ENCODE results near the gene F2. TPM values are rescaled to one million over a fixed set of nuclear protein-coding genes. Genes with fewer than 3 reads are reported as not detected.
A peak's percentile ranks its signal among the peaks of the same experiment; 100 is the strongest.

F2 gene
- total and polyA plus RNA-seq, 7 experiments from 2014 or later, result 0.15 TPM; not detected in 6

- Histone ChIP-seq H3K9me3 (ENCODE audit: control insufficient read depth in 2 of 3, low read length in 3 of 3) (no peaks in the 10 kb centered on the region), H3K27me3 (ENCODE audit: control insufficient read depth in 2 of 2, insufficient read depth in 2 of 2, low read length in 2 of 2) (no peaks in the 10 kb centered on the region), H3K36me3 (ENCODE audit: control insufficient read depth in 2 of 3, insufficient read depth in 3 of 3, low read length in 3 of 3) (peaks cover 6 to 60% (median 10%) of the 10 kb centered on the region in 3 experiments), H3K27ac (ENCODE audit: low read depth, low read length) (no peak overlapping the region), H3K4me3 (ENCODE audit: low read length) (no peak overlapping the region), H3K4me1 (ENCODE audit: control insufficient read depth in 2 of 2, insufficient read depth in 2 of 2, low read length in 2 of 2) (peaks cover 0 to 16% of the 10 kb centered on the region in 2 donors)
- Mint-ChIP-seq H3K9me3 (no peaks in the 10 kb centered on the region), H3K4me1 (peaks cover 10 to 28% (median 19%) of the 10 kb centered on the region in 7 donors), H3K36me3 (peaks cover 0 to 42% (median 10%) of the 10 kb centered on the region in 5 donors), H3K27me3 (no peaks in the 10 kb centered on the region), H3K27ac (peak overlapping the region in 1 of 9 donors; percentile 43), H3K4me3 (no peak overlapping the region)
- intact Hi-C loops (cut with micrococcal nuclease), result no loop called here
- DNase-seq (no peak), ATAC-seq (no peak)
- POLR2A ChIA-PET, result no interaction called here
- CTCF ChIA-PET, result no interaction called here
These were observed 38.2 kb upstream of the F2 start for GRCh38 chr11:46680815-46681214.

GRCh38 chr11:46681814-46682213 lies 37.2 kb upstream of the F2 start:
- peak overlapping the region in 2 of 9 donors; percentile 52 to 62 for H3K27ac Mint-ChIP-seq
- no peak overlapping the region for H3K4me3 ChIP-seq (ENCODE audit: low read length)
- intact Hi-C loops (cut with micrococcal nuclease), result no loop called here
- ChIA-PET CTCF (no interaction called here), POLR2A (interaction anchor here (0.7 kb wide), 1 partner anchor 14 kb away, joined by 3 read pairs; no protein-coding TSS in a partner anchor)
- no peaks in the 10 kb centered on the region for H3K9me3 ChIP-seq (ENCODE audit: control insufficient read depth in 2 of 3, low read length in 3 of 3)
- H3K4me3 Mint-ChIP-seq, result no peak overlapping the region
- ATAC-seq, result no peak
- no peaks in the 10 kb centered on the region for H3K27me3 Mint-ChIP-seq
- no peaks in the 10 kb centered on the region for H3K27me3 ChIP-seq (ENCODE audit: control insufficient read depth in 2 of 2, insufficient read depth in 2 of 2, low read length in 2 of 2)
- peaks cover 6 to 70% (median 13%) of the 10 kb centered on the region in 3 experiments for H3K36me3 ChIP-seq (ENCODE audit: control insufficient read depth in 2 of 3, insufficient read depth in 3 of 3, low read length in 3 of 3)
- peaks cover 0 to 6% of the 10 kb centered on the region in 2 donors for H3K4me1 ChIP-seq (ENCODE audit: control insufficient read depth in 2 of 2, insufficient read depth in 2 of 2, low read length in 2 of 2)
- peaks cover 5 to 19% (median 12%) of the 10 kb centered on the region in 7 donors for H3K4me1 Mint-ChIP-seq
- H3K9me3 Mint-ChIP-seq, result no peaks in the 10 kb centered on the region
- H3K36me3 Mint-ChIP-seq, result peaks cover 0 to 40% (median 8%) of the 10 kb centered on the region in 5 donors
- DNase-seq, result no peak
- no peak overlapping the region for H3K27ac ChIP-seq (ENCODE audit: low read depth, low read length)

- peaks cover 2 to 43% (median 9%) of the 10 kb centered on the region in 5 donors for H3K36me3 Mint-ChIP-seq
- H3K4me1 Mint-ChIP-seq, result peaks cover 3 to 14% (median 9%) of the 10 kb centered on the region in 7 donors
- ChIA-PET CTCF (interaction anchor here (0.6 to 1.2 kb wide), 4 partner anchors 12 to 891 kb away, joined by 3 to 6 read pairs (median 4); no protein-coding TSS in a partner anchor), POLR2A (interaction anchor here (0.6 to 1.3 kb wide), 5 partner anchors 8 to 15 kb away, joined by 3 to 6 read pairs (median 3); no protein-coding TSS in a partner anchor)
- no peaks in the 10 kb centered on the region for H3K9me3 ChIP-seq (ENCODE audit: control insufficient read depth in 2 of 3, low read length in 3 of 3)
- H3K27me3 ChIP-seq (ENCODE audit: control insufficient read depth in 2 of 2, insufficient read depth in 2 of 2, low read length in 2 of 2), result no peaks in the 10 kb centered on the region
- H3K4me1 ChIP-seq (ENCODE audit: control insufficient read depth in 2 of 2, insufficient read depth in 2 of 2, low read length in 2 of 2), result no peaks in the 10 kb centered on the region
- no peak overlapping the region for H3K4me3 Mint-ChIP-seq
- ATAC-seq (no peak), DNase-seq (no peak)
- intact Hi-C loops (cut with micrococcal nuclease), result no loop called here
- no peak overlapping the region for H3K4me3 ChIP-seq (ENCODE audit: low read length)
- peaks cover 19 to 80% (median 20%) of the 10 kb centered on the region in 3 experiments for H3K36me3 ChIP-seq (ENCODE audit: control insufficient read depth in 2 of 3, insufficient read depth in 3 of 3, low read length in 3 of 3)
- no peaks in the 10 kb centered on the region for H3K27me3 Mint-ChIP-seq
- peaks cover 0 to 2% (median 0%) of the 10 kb centered on the region in 11 donors for H3K9me3 Mint-ChIP-seq
- H3K27ac ChIP-seq (ENCODE audit: low read depth, low read length), result no peak overlapping the region
- H3K27ac Mint-ChIP-seq, result peak overlapping the region in 2 of 9 donors; percentile 48 to 64
These were observed 36.0 kb upstream of the F2 start for GRCh38 chr11:46682773-46683752.

GRCh38 chr11:46684367-46684766 lies 34.6 kb upstream of the F2 start:
- no peak overlapping the region for H3K4me3 Mint-ChIP-seq
- POLR2A ChIA-PET, result interaction anchor here (0.6 to 1.3 kb wide), 2 partner anchors 13 kb away, joined by 3 to 6 read pairs; no protein-coding TSS in a partner anchor
- H3K4me1 Mint-ChIP-seq, result peaks cover 5 to 14% (median 7%) of the 10 kb centered on the region in 7 donors
- Histone ChIP-seq H3K4me1 (ENCODE audit: control insufficient read depth in 2 of 2, insufficient read depth in 2 of 2, low read length in 2 of 2) (no peaks in the 10 kb centered on the region), H3K36me3 (ENCODE audit: control insufficient read depth in 2 of 3, insufficient read depth in 3 of 3, low read length in 3 of 3) (peaks cover 20 to 77% (median 22%) of the 10 kb centered on the region in 3 experiments), H3K9me3 (ENCODE audit: control insufficient read depth in 2 of 3, low read length in 3 of 3) (no peaks in the 10 kb centered on the region), H3K27me3 (ENCODE audit: control insufficient read depth in 2 of 2, insufficient read depth in 2 of 2, low read length in 2 of 2) (no peaks in the 10 kb centered on the region), H3K4me3 (ENCODE audit: low read length) (no peak overlapping the region), H3K27ac (ENCODE audit: low read depth, low read length) (no peak overlapping the region)
- ATAC-seq (no peak), DNase-seq (no peak)
- CTCF ChIA-PET, result interaction anchor here (1.0 to 1.2 kb wide), 2 partner anchors 13 to 14 kb away, joined by 4 to 6 read pairs; no protein-coding TSS in a partner anchor
- no peaks in the 10 kb centered on the region for H3K27me3 Mint-ChIP-seq
- peak overlapping the region in 2 of 9 donors; percentile 38 to 47 for H3K27ac Mint-ChIP-seq
- H3K9me3 Mint-ChIP-seq, result peaks cover 0 to 2% (median 0%) of the 10 kb centered on the region in 11 donors
- intact Hi-C loops (cut with micrococcal nuclease), result no loop called here
- H3K36me3 Mint-ChIP-seq, result peaks cover 4 to 35% (median 9%) of the 10 kb centered on the region in 5 donors

GRCh38 chr11:46686886-46687795 lies 31.9 kb upstream of the F2 start:
- H3K4me1 ChIP-seq (ENCODE audit: control insufficient read depth in 2 of 2, insufficient read depth in 2 of 2, low read length in 2 of 2), result no peaks in the 10 kb centered on the region
- H3K27me3 ChIP-seq (ENCODE audit: control insufficient read depth in 2 of 2, insufficient read depth in 2 of 2, low read length in 2 of 2), result no peaks in the 10 kb centered on the region
- H3K36me3 Mint-ChIP-seq, result peaks cover 4 to 40% (median 13%) of the 10 kb centered on the region in 5 donors
- no peaks in the 10 kb centered on the region for H3K27me3 Mint-ChIP-seq
- H3K9me3 Mint-ChIP-seq, result peaks cover 0 to 2% (median 0%) of the 10 kb centered on the region in 11 donors
- peaks cover 6 to 15% (median 10%) of the 10 kb centered on the region in 7 donors for H3K4me1 Mint-ChIP-seq
- ChIA-PET CTCF (no interaction called here), POLR2A (interaction anchor here (0.7 to 2.6 kb wide), 4 partner anchors 10 to 69 kb away, joined by 3 to 8 read pairs (median 4); no protein-coding TSS in a partner anchor)
- H3K4me3 ChIP-seq (ENCODE audit: low read length), result no peak overlapping the region
- H3K9me3 ChIP-seq (ENCODE audit: control insufficient read depth in 2 of 3, low read length in 3 of 3), result no peaks in the 10 kb centered on the region
- peak overlapping the region in 1 of 10 donors; percentile 51 for H3K4me3 Mint-ChIP-seq
- no peak for ATAC-seq
- peak overlapping the region in 6 of 9 donors; percentile 33 to 65 (median 50) for H3K27ac Mint-ChIP-seq
- DNase-seq, result no peak
- H3K27ac ChIP-seq (ENCODE audit: low read depth, low read length), result no peak overlapping the region
- intact Hi-C loops (cut with micrococcal nuclease), result no loop called here
- peaks cover 15 to 69% (median 25%) of the 10 kb centered on the region in 3 experiments for H3K36me3 ChIP-seq (ENCODE audit: control insufficient read depth in 2 of 3, insufficient read depth in 3 of 3, low read length in 3 of 3)

GRCh38 chr11:46690702-46691101 lies 28.3 kb upstream of the F2 start:
- no peaks in the 10 kb centered on the region for H3K4me1 ChIP-seq (ENCODE audit: control insufficient read depth in 2 of 2, insufficient read depth in 2 of 2, low read length in 2 of 2)
- Mint-ChIP-seq H3K36me3 (peaks cover 8 to 45% (median 13%) of the 10 kb centered on the region in 5 donors), H3K9me3 (peaks cover 0 to 2% (median 0%) of the 10 kb centered on the region in 11 donors), H3K27me3 (no peaks in the 10 kb centered on the region), H3K4me1 (peaks cover 11 to 27% (median 19%) of the 10 kb centered on the region in 7 donors), H3K4me3 (no peak overlapping the region), H3K27ac (peak overlapping the region in 4 of 9 donors; percentile 0 to 44 (median 37))
- intact Hi-C loops (cut with micrococcal nuclease), result no loop called here
- no peak overlapping the region for H3K4me3 ChIP-seq (ENCODE audit: low read length)
- H3K27ac ChIP-seq (ENCODE audit: low read depth, low read length), result no peak overlapping the region
- no peak for ATAC-seq
- no peaks in the 10 kb centered on the region for H3K9me3 ChIP-seq (ENCODE audit: control insufficient read depth in 2 of 3, low read length in 3 of 3)
- no peaks in the 10 kb centered on the region for H3K27me3 ChIP-seq (ENCODE audit: control insufficient read depth in 2 of 2, insufficient read depth in 2 of 2, low read length in 2 of 2)
- no peak for DNase-seq
- peaks cover 35 to 86% (median 37%) of the 10 kb centered on the region in 3 experiments for H3K36me3 ChIP-seq (ENCODE audit: control insufficient read depth in 2 of 3, insufficient read depth in 3 of 3, low read length in 3 of 3)
- POLR2A ChIA-PET, result interaction anchor here (0.9 kb wide), 1 partner anchor 20 kb away, joined by 7 read pairs; no protein-coding TSS in a partner anchor
- CTCF ChIA-PET, result no interaction called here

Data from naive thymus-derived CD4-positive, alpha-beta T cell (primary cell).